HepG2 (cell line): ENCODE data around the gene EPS8.

Experiments used
- DMAP1 ChIP-seq: IDR thresholded peaks from 2 replicates; pipeline ENCODE4 v1.6.1; 2016
- FOXJ3 ChIP-seq: sonication (generic); formaldehyde crosslinking; IDR thresholded peaks from 2 replicates; pipeline ENCODE4 v1.4.0; 2020; ENCODE audit warnings: missing genetic modification reagents, mild to moderate bottlenecking, borderline replicate concordance
- HDAC6 ChIP-seq: fragments of 200-600 bp; sonication (generic); IDR thresholded peaks from 2 replicates; pipeline ENCODE4 v1.7.0; 2017; ENCODE audit warnings: mild to moderate bottlenecking, antibody characterized with exemption, low read length, low read depth
- PITX1 ChIP-seq: sonication (generic); formaldehyde crosslinking; IDR thresholded peaks from 2 replicates; pipeline ENCODE4 v1.5.1; 2020; ENCODE audit warnings: mild to moderate bottlenecking, missing genetic modification reagents
- POLR2AphosphoS5 ChIP-seq: IDR thresholded peaks from 2 replicates; pipeline ENCODE4 v1.6.1; 2012; ENCODE audit warnings: low read depth, low read length
- REXO4 ChIP-seq: sonication (generic); formaldehyde crosslinking; IDR thresholded peaks from 2 replicates; pipeline ENCODE4 v1.8.0; 2022; ENCODE audit warnings: missing genetic modification reagents, mild to moderate bottlenecking, borderline replicate concordance
- SMC3 ChIP-seq: IDR thresholded peaks from 2 replicates; pipeline ENCODE4 v1.6.1; 2011; ENCODE audit warnings: low read length, improper control_type of control experiment
- ZNF138 ChIP-seq: sonication (generic); formaldehyde crosslinking; IDR thresholded peaks from 2 replicates; pipeline ENCODE4 v1.5.0; 2020; ENCODE audit warnings: mild to moderate bottlenecking, low read depth, missing genetic modification reagents
- ZNF331 ChIP-seq: sonication (generic); formaldehyde crosslinking; IDR thresholded peaks from 2 replicates; pipeline ENCODE4 v1.4.0; 2020; ENCODE audit warnings: missing genetic modification reagents
- ZNF335 ChIP-seq: sonication (generic); formaldehyde crosslinking; IDR thresholded peaks from 2 replicates; pipeline ENCODE4 v1.4.0; 2020; ENCODE audit warnings: missing genetic modification reagents
- TF ChIP-seq, protein P1 (sequence below): sonication (generic); formaldehyde crosslinking; IDR thresholded peaks from 2 replicates; pipeline ENCODE4 v1.5.0; 2020; ENCODE audit warnings: mild to moderate bottlenecking, missing genetic modification reagents, moderate library complexity
- TF ChIP-seq, protein P2 (sequence below): IDR thresholded peaks from 2 replicates; pipeline ENCODE4 v1.6.1; 2018; ENCODE audit warnings: missing genetic modification reagents, mild to moderate bottlenecking, missing compliant biosample characterization
- TF ChIP-seq, protein P3 (sequence below), 2 experiments: sonication (generic) in 1 of 2; formaldehyde crosslinking in 1 of 2; IDR thresholded peaks; 2 replicates each; pipeline versions ENCODE4 v1.5.1 to v1.6.1; 2011 to 2020; ENCODE audit warnings: borderline replicate concordance in 1 of 2, low read depth in 1 of 2, low read length in 1 of 2, mild to moderate bottlenecking in 1 of 2, missing genetic modification reagents in 1 of 2, moderate library complexity in 1 of 2

DNA sequence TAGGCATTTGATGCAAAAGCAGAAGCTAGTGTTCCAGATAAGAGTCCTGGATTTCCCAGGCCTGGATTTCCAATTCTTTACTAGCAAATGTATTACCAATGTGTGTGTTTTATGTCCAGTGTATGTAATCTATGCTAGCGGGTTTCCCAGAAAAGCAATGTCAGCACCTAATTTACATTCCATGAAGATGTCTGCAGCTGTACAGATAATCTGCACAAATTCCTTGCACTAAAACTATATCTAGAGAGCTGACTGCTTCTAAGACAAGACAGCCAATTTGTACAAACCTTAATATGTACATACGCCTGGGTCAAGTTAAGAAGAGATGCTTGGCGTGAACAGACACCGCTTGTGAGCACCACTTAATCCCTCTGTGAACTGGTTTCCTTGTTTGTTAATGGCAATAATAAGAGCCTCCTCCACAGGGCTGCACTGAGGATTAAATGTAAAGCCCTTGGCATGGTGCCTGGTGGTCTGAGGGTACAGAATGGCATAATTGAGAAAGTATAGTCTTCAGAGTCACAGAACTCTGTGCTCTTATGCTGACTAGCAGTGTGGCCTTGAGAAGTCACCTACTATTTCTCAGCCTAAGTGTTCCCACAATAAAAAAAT lies 185.6 kb downstream of the EPS8 start:
- no peak for TF ChIP-seq DMAP1
- TF ChIP-seq SMC3: no peak
- TF ChIP-seq ZNF331 (CRISPR knock-in tag): no peak
- TF ChIP-seq, protein P1, sequence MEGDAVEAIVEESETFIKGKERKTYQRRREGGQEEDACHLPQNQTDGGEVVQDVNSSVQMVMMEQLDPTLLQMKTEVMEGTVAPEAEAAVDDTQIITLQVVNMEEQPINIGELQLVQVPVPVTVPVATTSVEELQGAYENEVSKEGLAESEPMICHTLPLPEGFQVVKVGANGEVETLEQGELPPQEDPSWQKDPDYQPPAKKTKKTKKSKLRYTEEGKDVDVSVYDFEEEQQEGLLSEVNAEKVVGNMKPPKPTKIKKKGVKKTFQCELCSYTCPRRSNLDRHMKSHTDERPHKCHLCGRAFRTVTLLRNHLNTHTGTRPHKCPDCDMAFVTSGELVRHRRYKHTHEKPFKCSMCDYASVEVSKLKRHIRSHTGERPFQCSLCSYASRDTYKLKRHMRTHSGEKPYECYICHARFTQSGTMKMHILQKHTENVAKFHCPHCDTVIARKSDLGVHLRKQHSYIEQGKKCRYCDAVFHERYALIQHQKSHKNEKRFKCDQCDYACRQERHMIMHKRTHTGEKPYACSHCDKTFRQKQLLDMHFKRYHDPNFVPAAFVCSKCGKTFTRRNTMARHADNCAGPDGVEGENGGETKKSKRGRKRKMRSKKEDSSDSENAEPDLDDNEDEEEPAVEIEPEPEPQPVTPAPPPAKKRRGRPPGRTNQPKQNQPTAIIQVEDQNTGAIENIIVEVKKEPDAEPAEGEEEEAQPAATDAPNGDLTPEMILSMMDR (CRISPR knock-in tag): no peak
- no peak for TF ChIP-seq FOXJ3 (CRISPR knock-in tag)
- TF ChIP-seq, protein P2, sequence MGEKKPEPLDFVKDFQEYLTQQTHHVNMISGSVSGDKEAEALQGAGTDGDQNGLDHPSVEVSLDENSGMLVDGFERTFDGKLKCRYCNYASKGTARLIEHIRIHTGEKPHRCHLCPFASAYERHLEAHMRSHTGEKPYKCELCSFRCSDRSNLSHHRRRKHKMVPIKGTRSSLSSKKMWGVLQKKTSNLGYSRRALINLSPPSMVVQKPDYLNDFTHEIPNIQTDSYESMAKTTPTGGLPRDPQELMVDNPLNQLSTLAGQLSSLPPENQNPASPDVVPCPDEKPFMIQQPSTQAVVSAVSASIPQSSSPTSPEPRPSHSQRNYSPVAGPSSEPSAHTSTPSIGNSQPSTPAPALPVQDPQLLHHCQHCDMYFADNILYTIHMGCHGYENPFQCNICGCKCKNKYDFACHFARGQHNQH (CRISPR knock-in tag): no peak
- no peak for TF ChIP-seq HDAC6
- no peak for TF ChIP-seq POLR2AphosphoS5
- no peak for TF ChIP-seq ZNF335 (CRISPR knock-in tag)
- TF ChIP-seq, protein P3, sequence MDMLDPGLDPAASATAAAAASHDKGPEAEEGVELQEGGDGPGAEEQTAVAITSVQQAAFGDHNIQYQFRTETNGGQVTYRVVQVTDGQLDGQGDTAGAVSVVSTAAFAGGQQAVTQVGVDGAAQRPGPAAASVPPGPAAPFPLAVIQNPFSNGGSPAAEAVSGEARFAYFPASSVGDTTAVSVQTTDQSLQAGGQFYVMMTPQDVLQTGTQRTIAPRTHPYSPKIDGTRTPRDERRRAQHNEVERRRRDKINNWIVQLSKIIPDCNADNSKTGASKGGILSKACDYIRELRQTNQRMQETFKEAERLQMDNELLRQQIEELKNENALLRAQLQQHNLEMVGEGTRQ (IDR thresholded peaks at IDR 0.05; ENCODE audit: low read depth, low read length): no peak
- TF ChIP-seq, protein P3 (CRISPR knock-in tag; IDR thresholded peaks at IDR 0.05; ENCODE audit: borderline replicate concordance): no peak
- no peak for TF ChIP-seq PITX1
- TF ChIP-seq REXO4 (CRISPR knock-in tag): no peak
- TF ChIP-seq ZNF138 (CRISPR knock-in tag): no peak
